ENCODE results near the gene CASTOR2. TPM values are rescaled to one million over a fixed set of nuclear protein-coding genes. Genes with fewer than 3 reads are reported as not detected.
"Not testable (repeated sequence)": the region's sequence is repeated elsewhere in the genome, so short reads cannot be mapped to it uniquely, and the experiment has no call there.

CASTOR2 gene
- total RNA-seq, 2 donors from 2014 or later: 9.6 to 14.0 TPM

DNA sequence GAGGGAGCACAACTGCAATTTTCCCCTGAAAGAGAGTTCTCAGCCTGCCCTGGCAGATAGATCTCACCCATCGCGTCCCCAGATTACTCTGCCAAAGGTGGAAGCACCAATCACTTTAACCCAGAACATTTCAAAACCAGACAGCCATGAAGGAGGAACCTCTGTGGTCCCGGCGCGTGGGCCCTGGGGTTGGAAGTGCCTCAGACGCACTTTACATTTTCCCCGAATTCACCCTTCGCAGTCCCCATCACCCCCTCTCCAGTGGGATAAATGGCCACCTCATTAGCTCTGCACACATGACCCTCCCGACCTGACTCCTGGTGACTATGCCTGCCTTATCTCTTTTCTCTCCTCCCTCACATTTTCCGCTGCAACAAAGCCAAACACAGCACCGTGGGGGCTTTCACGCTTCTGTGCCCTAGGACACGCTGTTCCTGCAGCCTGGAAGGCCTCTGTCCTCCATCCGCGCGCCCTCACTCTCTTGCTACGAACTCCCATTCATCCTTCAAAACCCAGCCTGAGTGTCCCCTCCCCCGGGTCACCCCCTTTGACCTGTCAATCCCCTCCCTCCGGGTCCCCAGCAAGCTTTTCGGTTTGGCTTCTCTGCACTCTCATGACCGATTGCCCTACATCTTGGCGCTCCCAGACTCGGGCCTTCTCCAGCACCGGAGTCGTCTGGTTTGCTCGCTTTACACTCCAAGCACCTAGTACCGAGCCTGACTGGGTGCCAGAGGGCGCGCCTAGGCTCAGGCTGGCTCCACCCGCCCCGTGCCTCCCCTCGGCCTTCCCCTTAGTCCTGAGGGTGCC lies 598 bp upstream of the CASTOR2 start:
- ATAC-seq; H3K27ac ChIP-seq; H3K36me3 ChIP-seq (replicated peaks in 1 of 2; ENCODE audit: insufficient read depth in 1 of 2, low read depth in 2 of 2); H3K4me1 ChIP-seq; intact Hi-C loops (cut with DNase I); H3K4me3 ChIP-seq; H3K9me3 ChIP-seq; H3K27me3 ChIP-seq: not testable (repeated sequence)
- WGBS, 2 donors: 31 to 35% methylated on average over 12 to 24 of the region's 32 CpGs
- DNase-seq: peak in 3 of 4 donors; percentile 3 to 12 (median 9)

DNA sequence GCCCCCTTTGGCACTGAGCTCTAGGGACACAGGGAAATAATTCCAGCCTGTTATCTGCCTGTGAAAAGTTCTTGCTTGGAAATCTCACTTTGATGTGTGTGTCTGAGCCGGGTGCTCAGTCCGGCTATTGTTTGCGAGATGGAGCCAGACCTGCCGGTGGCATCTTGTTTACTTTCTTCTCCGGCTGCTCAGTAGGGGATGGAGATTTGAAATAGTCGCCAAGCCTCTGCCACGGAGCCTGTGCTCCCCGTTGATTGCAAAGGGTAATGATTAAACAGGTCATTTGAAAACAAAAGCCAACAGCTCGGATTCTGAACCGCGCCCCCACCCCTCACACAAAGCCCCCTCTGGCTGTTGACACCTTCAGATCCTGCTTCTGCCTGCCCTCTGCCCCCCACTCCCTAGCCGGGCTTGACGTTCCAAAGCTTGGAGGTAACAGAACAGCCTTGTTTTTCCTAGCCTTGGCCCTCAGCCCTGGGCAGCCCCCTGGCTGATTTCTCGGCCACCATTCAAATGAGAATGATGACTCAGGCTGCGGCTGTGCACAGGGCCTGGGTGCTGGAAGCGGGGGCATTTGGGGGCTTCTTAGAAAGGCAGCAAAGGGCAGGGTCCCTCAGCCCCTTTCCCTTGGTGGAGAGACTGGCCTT lies 1.8 kb downstream of the CASTOR2 start:
- H3K4me1 ChIP-seq; H3K27ac ChIP-seq; intact Hi-C loops (cut with DNase I); H3K4me3 ChIP-seq; H3K9me3 ChIP-seq; H3K27me3 ChIP-seq; DNase-seq; H3K36me3 ChIP-seq (replicated peaks in 1 of 2; ENCODE audit: insufficient read depth in 1 of 2, low read depth in 2 of 2): not testable (repeated sequence)
- ATAC-seq: peak; percentile 32
- WGBS, 2 donors: no CpG with 5 or more reads among the region's 16 CpGs

DNA sequence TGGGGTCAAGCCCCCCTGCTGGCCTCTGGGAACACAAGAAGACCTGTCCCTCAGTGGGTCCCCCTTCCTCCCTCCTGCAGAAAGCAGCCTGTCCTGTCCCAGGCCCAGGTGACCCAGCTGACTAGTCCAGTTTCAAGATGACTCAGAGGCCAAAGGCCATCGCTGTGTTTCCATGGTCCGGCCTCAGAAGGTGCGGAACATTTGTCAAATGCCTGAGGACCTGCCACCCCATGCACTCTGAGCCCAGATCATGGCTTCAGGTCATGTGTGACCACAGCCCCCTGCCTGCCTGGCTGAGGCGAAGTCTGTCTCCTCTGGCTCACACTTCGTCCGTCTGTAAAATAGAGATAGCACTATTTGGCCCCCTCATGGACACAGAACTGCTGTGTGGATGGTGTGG lies 2.4 kb downstream of the CASTOR2 start:
- no CpG with 5 or more reads among the region's 6 CpGs for WGBS, 2 donors
- DNase-seq; H3K27ac ChIP-seq; H3K9me3 ChIP-seq; intact Hi-C loops (cut with DNase I); H3K4me1 ChIP-seq; H3K36me3 ChIP-seq (replicated peaks in 1 of 2; ENCODE audit: insufficient read depth in 1 of 2, low read depth in 2 of 2); H3K27me3 ChIP-seq; ATAC-seq; H3K4me3 ChIP-seq: not testable (repeated sequence)

DNA sequence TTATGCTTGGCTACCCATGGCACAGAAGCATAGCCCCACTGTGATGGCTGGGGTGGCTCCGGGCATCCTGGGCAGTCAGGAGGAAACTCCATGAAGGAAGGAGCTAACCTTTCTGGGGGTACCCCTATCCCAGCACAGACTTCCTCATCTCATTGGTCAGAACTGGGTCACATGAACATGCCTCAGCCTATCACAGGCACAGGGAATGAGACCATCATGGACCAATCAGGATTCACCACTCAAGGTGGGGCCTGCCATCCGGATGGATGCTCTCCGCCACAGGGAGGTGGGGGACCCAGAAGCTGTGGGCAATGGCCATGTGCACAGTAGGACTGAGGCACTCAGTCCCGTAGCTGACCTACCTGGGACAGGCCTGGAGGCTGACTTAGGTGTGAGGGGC lies 6.9 kb downstream of the CASTOR2 start:
- WGBS, 2 donors: no CpG with 5 or more reads among the region's 4 CpGs
- H3K36me3 ChIP-seq (replicated peaks in 1 of 2; ENCODE audit: insufficient read depth in 1 of 2, low read depth in 2 of 2); H3K4me3 ChIP-seq; H3K9me3 ChIP-seq; H3K27ac ChIP-seq; H3K27me3 ChIP-seq; H3K4me1 ChIP-seq; intact Hi-C loops (cut with DNase I); DNase-seq; ATAC-seq: not testable (repeated sequence)

DNA sequence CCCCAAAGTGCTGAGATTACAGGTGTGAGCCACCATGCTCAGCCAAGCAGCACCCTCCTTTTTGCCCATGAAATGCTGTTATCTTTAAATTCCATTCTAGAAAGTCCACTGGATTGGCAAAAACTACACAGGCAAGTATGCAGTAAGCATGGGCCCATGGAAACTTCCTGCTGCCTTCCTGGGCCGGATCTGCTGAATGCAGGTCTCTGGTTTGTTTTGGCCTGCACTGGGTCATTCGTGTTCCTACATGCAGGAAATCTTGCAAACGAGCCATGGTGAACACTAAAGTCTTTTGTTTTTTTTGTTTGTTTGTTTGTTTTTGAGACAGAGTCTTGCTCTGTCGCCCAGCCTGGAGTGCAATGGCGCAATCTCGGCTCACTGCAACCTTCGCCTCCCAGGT lies 7.9 kb downstream of the CASTOR2 start:
- H3K27me3 ChIP-seq; H3K4me1 ChIP-seq; H3K9me3 ChIP-seq; DNase-seq; H3K4me3 ChIP-seq; H3K36me3 ChIP-seq (replicated peaks in 1 of 2; ENCODE audit: insufficient read depth in 1 of 2, low read depth in 2 of 2); intact Hi-C loops (cut with DNase I); H3K27ac ChIP-seq; ATAC-seq: not testable (repeated sequence)
- WGBS, 2 donors: 63 to 80% methylated on average over 2 to 7 of the region's 7 CpGs

DNA sequence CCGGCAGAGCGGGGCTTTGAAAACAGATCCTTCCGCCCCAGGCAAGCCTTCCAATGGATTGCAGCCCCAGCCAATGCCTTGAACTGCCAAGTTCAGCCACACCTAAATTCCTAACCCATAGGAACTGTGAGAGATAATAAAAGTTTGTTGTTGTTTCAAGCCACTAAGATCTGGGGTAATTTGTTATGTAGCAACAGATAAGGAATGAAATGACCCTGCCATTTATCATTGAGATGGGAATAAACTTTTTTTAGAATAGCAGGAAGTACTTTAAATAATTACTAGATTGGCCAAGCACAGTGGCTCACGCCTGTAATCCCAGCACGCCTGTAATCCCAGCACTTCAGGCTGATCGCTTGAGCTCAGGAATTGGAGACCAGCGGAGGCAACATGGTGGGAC lies 11.5 kb downstream of the CASTOR2 start:
- H3K27me3 ChIP-seq; H3K36me3 ChIP-seq (replicated peaks in 1 of 2; ENCODE audit: insufficient read depth in 1 of 2, low read depth in 2 of 2); DNase-seq; H3K9me3 ChIP-seq; H3K4me1 ChIP-seq; H3K4me3 ChIP-seq; H3K27ac ChIP-seq; intact Hi-C loops (cut with DNase I): not testable (repeated sequence)
- peak; percentile 82 for ATAC-seq
- 100% methylated on average over 1 of the region's 7 CpGs; no CpG with 5 or more reads in 1 of the 2 donors for WGBS, 2 donors

DNA sequence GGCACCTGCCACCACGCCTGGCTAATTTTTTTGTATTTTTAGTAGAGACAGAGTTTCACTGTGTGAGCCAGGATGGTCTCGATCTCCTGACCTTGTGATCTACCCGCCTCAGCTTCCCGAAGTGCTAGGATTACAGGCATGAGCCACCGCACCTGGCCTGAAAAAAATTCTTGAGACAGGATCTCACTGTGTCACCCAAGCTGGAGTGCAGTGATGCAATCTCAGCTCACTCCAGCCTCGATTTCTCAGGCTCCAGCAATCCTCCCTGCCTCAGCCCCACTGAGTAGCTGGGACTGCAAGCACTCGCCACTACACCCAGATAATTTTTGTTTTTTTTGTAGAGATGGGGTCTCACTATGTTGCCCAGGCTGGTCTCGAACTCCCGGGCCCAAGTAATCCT lies 13.0 kb downstream of the CASTOR2 start:
- DNase-seq; H3K4me3 ChIP-seq; intact Hi-C loops (cut with DNase I); H3K9me3 ChIP-seq; ATAC-seq; H3K27me3 ChIP-seq; H3K4me1 ChIP-seq; H3K36me3 ChIP-seq (replicated peaks in 1 of 2; ENCODE audit: insufficient read depth in 1 of 2, low read depth in 2 of 2); H3K27ac ChIP-seq: not testable (repeated sequence)
- WGBS, 2 donors: no CpG with 5 or more reads among the region's 9 CpGs

DNA sequence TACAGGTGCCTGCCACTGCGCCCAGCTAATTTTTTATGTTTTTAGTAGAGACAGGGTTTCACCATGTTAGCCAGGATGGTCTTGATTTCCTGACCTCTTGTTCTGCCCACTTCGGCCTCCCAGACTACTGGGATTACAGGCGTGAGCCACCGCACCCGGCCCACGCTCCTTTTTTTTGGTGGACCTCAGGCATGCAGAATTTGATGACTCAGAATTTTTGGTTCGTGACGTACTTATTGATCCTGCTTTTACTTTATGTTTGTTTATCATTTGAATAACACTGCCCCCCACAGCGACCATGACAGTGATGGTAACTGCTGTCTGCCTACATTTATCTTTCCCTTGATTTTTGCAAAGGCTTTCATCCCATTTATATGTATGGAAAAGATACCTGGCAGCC lies 23.9 kb downstream of the CASTOR2 start:
- 80 to 88% methylated on average over 7 to 9 of the region's 9 CpGs for WGBS, 2 donors
- H3K4me1 ChIP-seq; H3K27ac ChIP-seq; H3K27me3 ChIP-seq; intact Hi-C loops (cut with DNase I); H3K4me3 ChIP-seq; H3K36me3 ChIP-seq (replicated peaks in 1 of 2; ENCODE audit: insufficient read depth in 1 of 2, low read depth in 2 of 2); DNase-seq; H3K9me3 ChIP-seq; ATAC-seq: not testable (repeated sequence)

Measured in body of pancreas (tissue), 4 donors.